HG03066 (cell line): ENCODE measurements around the gene MS4A10.

ENCODE experiments used
- ATAC-seq: cut with Tn5 transposase; IDR thresholded peaks from one replicate; pipeline ENCODE4 v1.9.1; 2021; ENCODE audit warnings: low read depth; ENCODE audit not compliant: unreplicated experiment

The MS4A10 gene

GRCh38 chr11:60764879-60765278 is 20.3 kb upstream of the MS4A10 start:
- peak; percentile 44 for ATAC-seq

- ATAC-seq = no peak
These were observed 19.8 kb upstream of the MS4A10 start for GRCh38 chr11:60765355-60765754.

GRCh38 chr11:60766547-60766946 is 18.6 kb upstream of the MS4A10 start:
- ATAC-seq = no peak

GRCh38 chr11:60767388-60767811 is 17.7 kb upstream of the MS4A10 start:
- no peak for ATAC-seq

GRCh38 chr11:60768202-60768601 is 16.9 kb upstream of the MS4A10 start:
- no peak for ATAC-seq

- no peak for ATAC-seq
These were observed 15.9 kb upstream of the MS4A10 start for GRCh38 chr11:60769273-60769672.

GRCh38 chr11:60769811-60770210 is 15.3 kb upstream of the MS4A10 start:
- ATAC-seq = no peak

GRCh38 chr11:60771146-60771545 is 14.0 kb upstream of the MS4A10 start:
- no peak for ATAC-seq

- ATAC-seq = no peak
These were observed 13.1 kb upstream of the MS4A10 start for GRCh38 chr11:60771879-60772525.

- ATAC-seq = no peak
These were observed 12.5 kb upstream of the MS4A10 start for GRCh38 chr11:60772666-60773065.

- no peak for ATAC-seq
These were observed 10.4 kb upstream of the MS4A10 start for GRCh38 chr11:60774726-60775125.

- peak; percentile 57 for ATAC-seq
These were observed 9.6 kb upstream of the MS4A10 start for GRCh38 chr11:60775420-60775961.

- no peak for ATAC-seq
These were observed 9.0 kb upstream of the MS4A10 start for GRCh38 chr11:60776167-60776566.

GRCh38 chr11:60777106-60777505 is 8.0 kb upstream of the MS4A10 start:
- ATAC-seq = no peak

- no peak for ATAC-seq
These were observed 7.6 kb upstream of the MS4A10 start for GRCh38 chr11:60777572-60777971.

- ATAC-seq = no peak
These were observed 5.1 kb upstream of the MS4A10 start for GRCh38 chr11:60780065-60780464.

GRCh38 chr11:60780774-60781173 is 4.4 kb upstream of the MS4A10 start:
- ATAC-seq = no peak

GRCh38 chr11:60781286-60781980 is 3.7 kb upstream of the MS4A10 start:
- ATAC-seq = no peak

GRCh38 chr11:60781981-60782316 is 3.2 kb upstream of the MS4A10 start:
- ATAC-seq = no peak

GRCh38 chr11:60782393-60783140 is 2.6 kb upstream of the MS4A10 start:
- no peak for ATAC-seq

GRCh38 chr11:60783141-60783484 is 2.0 kb upstream of the MS4A10 start:
- ATAC-seq = no peak

- no peak for ATAC-seq
These were observed 1.2 kb upstream of the MS4A10 start for GRCh38 chr11:60783911-60784310.
